ENCODE results near the gene MKNK1.

Gene MKNK1

DNA sequence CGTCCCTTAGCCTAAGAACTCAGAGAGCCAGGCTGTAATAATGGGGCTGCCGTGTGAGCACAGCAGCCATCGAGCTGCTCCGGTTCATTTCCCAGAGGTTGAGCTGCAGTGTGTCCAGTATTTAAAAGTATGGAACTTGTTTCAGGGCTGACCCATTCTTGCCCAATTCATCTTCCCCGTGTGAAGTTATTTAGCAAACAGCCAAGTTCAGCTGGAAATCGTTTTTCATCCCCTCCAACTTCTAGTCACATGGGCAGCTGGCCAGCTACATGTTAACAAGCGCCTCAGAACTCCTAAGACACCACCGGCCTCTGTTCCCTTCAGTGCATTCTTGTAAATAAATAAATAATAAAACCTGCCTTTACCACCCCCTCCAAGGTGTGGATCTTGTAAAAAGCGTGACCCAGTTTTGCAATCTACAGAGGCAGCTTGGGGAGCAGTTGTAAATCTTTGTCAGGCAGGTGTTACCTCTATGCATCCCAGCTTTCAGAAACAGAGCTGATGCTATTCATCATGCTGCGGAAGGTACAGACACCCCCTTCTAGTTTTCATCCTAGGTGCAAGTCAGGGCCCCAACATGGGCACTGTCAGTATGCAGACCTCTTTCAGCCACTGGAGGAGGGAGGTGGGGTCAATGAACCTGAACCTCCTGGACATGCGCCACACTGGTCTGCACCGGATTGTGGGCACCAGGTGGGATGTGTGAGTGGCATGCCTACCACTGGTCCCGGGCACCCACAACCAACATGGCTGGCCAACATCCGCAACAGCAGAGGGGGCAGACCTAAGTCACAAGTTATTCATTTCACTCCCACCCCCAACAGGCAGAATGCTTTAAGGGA, 34.0 kb downstream of the MKNK1 start:
- ATAC-seq (no peak), DNase-seq (no peak)
- H3K27ac Mint-ChIP-seq = no peak overlapping the region
- H3K9me3 Mint-ChIP-seq = no peaks in the 10 kb centered on the region
- no peak overlapping the region for H3K4me3 Mint-ChIP-seq
- H3K36me3 Mint-ChIP-seq (ENCODE audit: low read depth) = peaks cover 17% of the 10 kb centered on the region
- H3K27me3 Mint-ChIP-seq = no peaks in the 10 kb centered on the region
- no peaks in the 10 kb centered on the region for H3K4me1 Mint-ChIP-seq

DNA sequence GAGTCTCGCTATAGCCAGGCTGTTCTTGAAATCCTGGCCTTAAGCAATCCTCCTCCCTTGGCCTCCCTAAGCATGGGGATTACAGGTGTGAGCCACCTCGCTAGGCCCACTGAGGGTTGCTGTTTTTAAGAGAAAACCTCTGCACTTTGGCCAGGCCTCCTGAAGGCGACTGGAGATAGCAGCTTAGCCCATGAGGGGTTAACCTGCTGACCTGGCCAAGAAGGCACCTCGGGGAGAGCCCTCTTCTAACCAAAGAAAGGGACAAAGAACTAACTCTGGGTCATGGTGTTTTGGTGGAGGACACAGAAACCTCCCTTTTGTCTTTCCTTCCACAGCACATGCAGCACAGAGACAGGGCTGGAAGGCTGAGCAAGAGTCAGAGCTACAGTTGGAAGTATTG, 35.0 kb downstream of the MKNK1 start:
- Mint-ChIP-seq H3K27me3 (no peaks in the 10 kb centered on the region), H3K36me3 (ENCODE audit: low read depth) (peaks cover 17% of the 10 kb centered on the region)
- ATAC-seq = no peak

DNA sequence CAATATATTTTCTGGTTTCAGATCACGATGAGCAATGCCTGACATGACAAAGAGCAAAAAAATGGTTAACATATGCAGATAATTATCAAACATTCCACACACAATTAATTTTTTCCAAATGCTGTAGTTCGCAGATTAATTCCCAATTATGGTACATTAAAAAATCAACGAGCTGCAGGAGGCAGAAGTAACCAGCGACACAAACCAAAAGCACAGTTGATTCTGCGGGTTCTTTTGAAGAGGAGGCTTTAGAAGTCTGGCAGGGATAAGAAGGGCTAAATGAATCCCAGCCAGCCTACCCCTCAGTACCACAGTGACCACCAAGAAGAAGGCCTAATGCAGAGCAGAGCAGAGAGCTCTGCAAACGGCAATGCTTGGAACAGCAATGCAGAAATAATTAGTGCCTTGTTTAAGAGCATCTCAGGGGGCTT, 35.6 kb downstream of the MKNK1 start:
- Mint-ChIP-seq H3K36me3 (ENCODE audit: low read depth) (peaks cover 17% of the 10 kb centered on the region), H3K9me3 (no peaks in the 10 kb centered on the region), H3K4me1 (no peaks in the 10 kb centered on the region), H3K27ac (no peak overlapping the region), H3K4me3 (no peak overlapping the region), H3K27me3 (no peaks in the 10 kb centered on the region)
- DNase-seq (no peak), ATAC-seq (no peak)

More for the DNA sequence above, 35.0 kb downstream of the MKNK1 start:
- Mint-ChIP-seq H3K9me3 (no peaks in the 10 kb centered on the region), H3K4me1 (no peaks in the 10 kb centered on the region), H3K4me3 (no peak overlapping the region), H3K27ac (no peak overlapping the region)
- DNase-seq = no peak

DNA sequence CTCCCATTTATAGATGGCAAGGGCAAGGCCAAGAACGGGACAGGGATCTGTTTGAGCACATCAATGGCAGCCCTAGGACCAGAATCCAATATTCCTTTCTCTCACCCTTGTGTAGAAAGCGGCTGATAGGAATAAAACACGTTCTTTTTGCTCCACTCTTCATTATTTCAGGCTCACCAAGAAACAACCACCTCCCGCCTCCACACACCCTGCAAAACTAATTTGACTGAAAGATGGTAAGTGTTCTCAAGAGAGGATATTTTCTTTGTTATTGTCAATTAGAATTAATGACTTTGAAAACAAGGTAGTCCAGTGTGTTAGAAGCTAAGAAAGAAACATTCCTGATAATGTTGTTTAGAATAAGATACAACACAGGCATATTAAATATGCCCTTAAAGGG, 40.7 kb downstream of the MKNK1 start:
- no peak for DNase-seq
- Mint-ChIP-seq H3K4me1 (no peaks in the 10 kb centered on the region), H3K27me3 (no peaks in the 10 kb centered on the region), H3K36me3 (ENCODE audit: low read depth) (peaks cover 23% of the 10 kb centered on the region), H3K4me3 (no peak overlapping the region), H3K27ac (no peak overlapping the region), H3K9me3 (no peaks in the 10 kb centered on the region)
- ATAC-seq = no peak

DNA sequence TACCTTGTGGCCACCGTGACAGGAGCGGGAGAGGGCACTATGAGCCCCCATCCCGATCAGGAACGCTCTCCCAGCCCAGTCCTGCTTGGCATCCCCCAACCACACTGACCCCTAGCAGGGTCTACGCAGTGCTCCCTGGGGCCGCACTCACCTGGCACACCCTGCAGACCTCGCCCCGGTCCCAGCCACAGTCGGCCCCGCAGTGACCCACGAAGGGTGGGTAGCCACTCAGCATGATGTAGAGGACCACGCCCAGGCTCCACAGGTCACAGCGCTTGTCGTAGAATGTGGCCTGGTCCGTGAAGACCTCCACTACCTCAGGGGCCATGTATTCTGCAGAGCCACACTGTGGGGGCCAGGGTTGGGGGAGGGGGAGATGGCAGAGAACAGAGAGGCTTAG, 41.6 kb downstream of the MKNK1 start:
- no peaks in the 10 kb centered on the region for H3K9me3 Mint-ChIP-seq
- DNase-seq = no peak
- H3K36me3 Mint-ChIP-seq (ENCODE audit: low read depth) = peaks cover 18% of the 10 kb centered on the region
- H3K27ac Mint-ChIP-seq = no peak overlapping the region
- no peaks in the 10 kb centered on the region for H3K4me1 Mint-ChIP-seq
- H3K4me3 Mint-ChIP-seq = no peak overlapping the region
- ATAC-seq = no peak
- H3K27me3 Mint-ChIP-seq = no peaks in the 10 kb centered on the region

DNA sequence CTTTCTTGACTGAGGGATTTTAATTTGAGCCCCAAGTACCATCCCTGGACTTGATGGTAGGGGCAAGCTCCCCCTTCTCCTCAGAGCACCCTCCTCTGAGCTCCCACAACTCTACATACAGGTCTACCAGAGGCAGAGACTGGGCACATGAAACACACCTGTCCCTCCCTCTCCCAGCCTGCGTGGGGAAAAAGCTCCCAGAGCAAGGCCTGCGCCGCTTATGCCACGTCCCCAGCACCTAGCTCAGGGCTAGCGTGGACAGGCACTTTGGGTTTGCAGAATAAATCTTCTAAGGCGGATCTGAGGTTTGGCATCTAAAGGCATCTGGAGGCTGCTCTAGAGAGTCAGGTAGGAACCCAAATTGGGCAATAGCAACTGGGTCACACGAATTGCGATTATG, 45.1 kb downstream of the MKNK1 start:
- DNase-seq (no peak), ATAC-seq (no peak)
- Mint-ChIP-seq H3K27ac (no peak overlapping the region), H3K4me1 (no peaks in the 10 kb centered on the region), H3K27me3 (no peaks in the 10 kb centered on the region), H3K4me3 (no peak overlapping the region), H3K9me3 (no peaks in the 10 kb centered on the region), H3K36me3 (ENCODE audit: low read depth) (peaks cover 6% of the 10 kb centered on the region)

DNA sequence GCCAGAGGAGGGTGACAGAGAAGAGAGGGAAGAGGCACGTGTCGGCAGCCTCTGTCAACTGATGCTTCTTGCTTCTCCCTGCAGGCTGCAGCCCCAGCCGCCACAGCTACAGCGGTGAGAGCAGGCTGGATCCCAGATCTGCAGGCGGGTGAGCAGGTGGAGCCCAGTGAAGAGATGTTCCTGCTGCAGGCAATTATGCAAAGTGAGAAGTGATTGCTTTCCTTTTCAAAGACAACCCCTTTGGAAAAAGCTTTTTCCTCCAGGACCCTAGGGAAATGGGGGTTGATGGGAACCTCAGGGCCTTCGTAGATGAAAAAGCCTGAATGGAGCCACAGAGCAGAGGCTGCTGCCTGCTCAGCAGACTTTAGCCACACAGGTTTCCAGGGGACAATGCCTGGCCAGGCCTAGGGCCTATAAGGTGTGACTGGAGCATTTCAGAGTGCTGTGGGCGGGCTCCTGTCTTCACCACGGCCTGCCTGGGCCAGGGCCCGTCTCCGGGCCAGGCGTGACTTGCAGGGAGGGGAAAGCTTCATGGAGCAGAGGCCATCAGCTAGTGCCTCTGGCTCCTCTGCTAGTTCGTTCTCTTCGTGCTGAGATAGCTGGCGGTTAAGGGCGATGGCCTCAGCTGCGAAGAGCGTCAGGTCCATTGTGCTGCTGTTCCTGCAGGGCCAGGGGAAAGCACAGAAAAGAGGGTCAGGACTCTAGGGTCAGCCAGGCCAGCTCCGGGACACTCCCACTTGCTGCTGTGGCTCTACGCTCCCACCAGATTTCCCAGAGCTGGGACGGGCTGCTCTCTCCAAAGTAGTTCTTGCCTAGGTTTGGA, 45.7 kb downstream of the MKNK1 start:
- Mint-ChIP-seq H3K9me3 (no peaks in the 10 kb centered on the region), H3K4me3 (no peak overlapping the region), H3K4me1 (no peaks in the 10 kb centered on the region), H3K27me3 (no peaks in the 10 kb centered on the region), H3K36me3 (ENCODE audit: low read depth) (peaks cover 6% of the 10 kb centered on the region), H3K27ac (no peak overlapping the region)
- ATAC-seq (no peak), DNase-seq (no peak)

DNA sequence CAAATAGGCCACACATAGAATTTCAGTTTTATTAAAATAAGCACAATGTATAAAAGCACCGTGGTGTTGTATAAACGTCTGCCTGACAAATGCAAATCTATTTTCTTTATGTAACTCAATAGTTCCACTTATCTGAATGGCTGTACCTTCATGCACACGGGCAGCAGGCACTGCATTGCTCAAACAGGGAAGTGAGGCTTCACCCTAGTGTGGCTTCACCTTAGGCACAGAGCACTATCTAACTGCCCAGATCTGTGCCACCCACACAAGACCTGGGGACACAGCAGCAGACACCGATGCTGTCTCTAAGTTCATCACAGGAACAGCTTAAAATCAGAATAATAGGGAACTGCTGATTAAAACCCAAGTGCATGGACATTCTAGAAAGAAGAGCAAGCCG, 46.7 kb downstream of the MKNK1 start:
- no peak for DNase-seq
- H3K27me3 Mint-ChIP-seq = no peaks in the 10 kb centered on the region
- no peak for ATAC-seq
- H3K36me3 Mint-ChIP-seq (ENCODE audit: low read depth) = peaks cover 6% of the 10 kb centered on the region
- H3K9me3 Mint-ChIP-seq = no peaks in the 10 kb centered on the region
- no peaks in the 10 kb centered on the region for H3K4me1 Mint-ChIP-seq
- no peak overlapping the region for H3K27ac Mint-ChIP-seq
- no peak overlapping the region for H3K4me3 Mint-ChIP-seq

DNA sequence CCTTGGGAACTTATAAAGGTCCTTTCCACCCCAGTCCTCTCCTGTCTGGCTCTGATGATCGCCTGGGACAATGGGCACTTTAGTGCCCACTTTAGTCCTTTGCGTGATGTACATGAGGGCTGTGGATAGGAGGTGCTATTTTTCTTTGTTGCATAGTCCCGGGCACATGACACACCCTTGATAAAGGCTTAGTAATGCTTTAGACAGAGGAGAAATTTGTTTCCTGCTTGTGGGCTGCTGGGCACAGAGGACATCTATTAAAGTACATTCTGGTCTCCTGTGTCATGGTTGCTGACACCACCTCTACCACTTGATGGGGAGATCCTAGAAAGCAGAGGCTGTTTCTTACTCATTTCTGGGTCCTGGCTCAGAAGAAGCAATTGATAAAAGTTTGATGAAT, 47.2 kb downstream of the MKNK1 start:
- Mint-ChIP-seq H3K4me3 (no peak overlapping the region), H3K27me3 (no peaks in the 10 kb centered on the region), H3K4me1 (no peaks in the 10 kb centered on the region), H3K27ac (no peak overlapping the region), H3K36me3 (ENCODE audit: low read depth) (peaks cover 4% of the 10 kb centered on the region), H3K9me3 (no peaks in the 10 kb centered on the region)
- DNase-seq (no peak), ATAC-seq (no peak)

DNA sequence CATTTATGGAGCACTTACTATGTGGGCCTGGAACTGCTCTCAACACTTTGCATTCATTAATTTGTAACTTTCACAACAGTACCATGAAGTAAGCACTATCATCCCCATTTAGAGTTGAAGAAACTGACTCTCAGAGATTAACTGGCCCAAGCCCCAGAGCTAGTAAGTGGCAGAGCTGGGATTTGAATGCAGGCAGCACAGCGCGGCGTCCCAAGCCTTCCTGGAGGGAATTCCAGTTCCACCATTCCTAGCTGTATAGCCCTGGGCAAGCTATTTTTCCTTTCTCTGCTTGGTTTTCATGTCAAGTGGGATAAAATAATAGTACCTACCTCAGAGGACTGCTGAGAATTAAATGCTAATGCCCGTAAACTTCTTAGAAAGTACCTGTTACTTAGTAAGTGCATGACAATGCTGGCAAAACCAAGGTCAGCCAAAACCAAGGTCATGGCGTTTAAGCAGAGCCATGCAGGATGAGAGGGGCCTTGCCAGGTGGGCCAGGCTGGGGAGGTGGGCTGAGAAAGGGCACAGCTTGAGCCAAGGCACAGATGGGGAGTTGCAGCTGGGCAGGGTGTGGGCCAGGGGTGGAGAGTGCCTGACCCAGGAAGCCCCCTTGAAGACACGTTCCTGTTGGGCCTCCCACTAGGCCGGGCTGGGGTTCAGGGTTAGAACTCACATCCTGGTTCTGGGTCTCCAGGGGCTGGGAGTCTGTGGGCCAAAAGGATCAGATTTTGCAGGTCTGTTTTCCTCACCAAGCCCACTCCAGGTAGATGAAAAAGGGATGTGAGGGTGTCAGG, 48.0 kb downstream of the MKNK1 start:
- Mint-ChIP-seq H3K36me3 (ENCODE audit: low read depth) (no peaks in the 10 kb centered on the region), H3K27ac (no peak overlapping the region), H3K4me3 (no peak overlapping the region), H3K27me3 (no peaks in the 10 kb centered on the region), H3K9me3 (no peaks in the 10 kb centered on the region), H3K4me1 (no peaks in the 10 kb centered on the region)
- DNase-seq (no peak), ATAC-seq (no peak)

DNA sequence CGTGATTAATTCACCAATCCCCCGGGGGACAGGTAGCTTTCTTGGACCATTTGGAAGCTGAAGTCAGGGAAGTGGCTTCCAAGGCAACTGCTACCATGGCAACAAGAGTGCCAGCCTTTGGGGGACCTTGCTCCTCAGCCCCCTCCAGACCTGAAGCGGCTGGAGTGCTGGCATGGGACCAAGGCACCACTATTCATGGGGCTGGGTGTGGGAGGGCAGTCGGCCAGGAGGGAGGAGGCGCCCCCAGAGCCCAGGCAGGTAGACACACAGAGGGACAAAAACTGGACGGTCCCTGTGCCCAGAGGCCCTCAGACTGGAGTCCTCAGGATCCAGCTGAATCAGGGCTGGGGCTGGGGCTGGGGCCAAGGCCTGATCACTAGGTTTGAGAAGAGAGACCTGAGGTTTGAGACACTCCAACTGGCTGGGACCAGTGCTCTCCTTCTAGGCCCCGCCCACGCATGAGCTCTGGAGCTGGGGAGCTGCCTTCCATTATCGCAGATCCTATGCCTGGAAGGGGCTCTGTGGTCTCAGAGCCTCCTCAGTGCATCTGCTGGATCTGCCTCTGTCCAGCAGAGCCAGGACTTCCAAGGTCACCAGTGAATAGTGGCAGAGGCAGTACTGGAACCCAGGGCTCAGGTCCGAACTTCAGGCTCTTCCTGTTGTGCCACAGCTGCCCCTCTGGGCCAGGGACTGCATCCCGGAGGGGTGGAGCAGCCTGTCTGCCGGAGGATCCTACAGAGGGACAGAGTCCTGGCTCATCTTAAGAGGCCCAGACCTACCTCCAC, 49.3 kb downstream of the MKNK1 start:
- Mint-ChIP-seq H3K27me3 (peaks cover 2% of the 10 kb centered on the region), H3K27ac (no peak overlapping the region)

DNA sequence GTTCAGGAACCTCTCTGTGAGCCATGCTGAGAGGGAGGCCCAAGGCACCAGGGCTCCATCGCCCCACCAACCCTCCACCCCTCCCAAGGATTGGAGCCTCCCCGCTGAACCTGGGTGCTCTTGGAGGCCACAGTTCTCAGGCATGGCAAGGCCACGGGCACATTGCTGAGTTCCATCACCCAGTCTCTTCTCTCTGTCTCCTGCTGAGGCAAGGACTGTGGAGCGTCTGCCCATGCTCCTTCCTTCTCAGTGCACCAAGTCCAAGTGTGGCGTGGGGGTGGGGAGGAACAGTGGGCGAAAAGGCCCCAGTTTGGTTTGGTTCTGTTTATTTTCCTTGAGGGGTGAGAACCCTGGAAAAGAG, 49.9 kb downstream of the MKNK1 start:
- Mint-ChIP-seq H3K9me3 (no peaks in the 10 kb centered on the region), H3K27ac (no peak overlapping the region), H3K4me1 (peaks cover 8% of the 10 kb centered on the region), H3K4me3 (no peak overlapping the region), H3K36me3 (ENCODE audit: low read depth) (no peaks in the 10 kb centered on the region), H3K27me3 (peaks cover 3% of the 10 kb centered on the region)
- ATAC-seq = no peak
- DNase-seq = no peak

More for the DNA sequence above, 49.3 kb downstream of the MKNK1 start:
- no peaks in the 10 kb centered on the region for H3K9me3 Mint-ChIP-seq
- H3K36me3 Mint-ChIP-seq (ENCODE audit: low read depth) = no peaks in the 10 kb centered on the region
- DNase-seq = no peak
- H3K4me3 Mint-ChIP-seq = no peak overlapping the region
- peaks cover 2% of the 10 kb centered on the region for H3K4me1 Mint-ChIP-seq
- ATAC-seq = no peak

DNA sequence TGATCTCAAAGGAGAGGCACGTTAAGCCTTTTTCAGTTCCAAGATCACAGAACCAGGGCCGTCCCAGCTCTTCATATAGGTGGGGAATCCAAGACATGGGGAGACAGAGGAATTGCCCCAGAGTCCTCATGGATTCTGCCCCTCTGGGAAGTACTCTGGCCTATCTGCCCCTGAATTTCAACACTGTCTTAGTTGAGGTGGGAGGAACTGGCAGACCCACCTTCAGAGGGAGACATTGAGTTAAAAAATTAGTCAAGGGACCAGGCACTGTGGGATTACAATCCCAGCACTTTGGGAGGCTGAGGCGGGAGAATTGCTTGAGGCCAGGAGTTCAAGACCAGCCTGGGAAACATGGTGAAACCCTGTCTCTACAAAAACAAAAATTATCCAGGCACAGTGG, 50.6 kb downstream of the MKNK1 start:
- DNase-seq (no peak), ATAC-seq (no peak)
- H3K4me1 Mint-ChIP-seq = peaks cover 10% of the 10 kb centered on the region
- peaks cover 3% of the 10 kb centered on the region for H3K27me3 Mint-ChIP-seq
- H3K9me3 Mint-ChIP-seq = no peaks in the 10 kb centered on the region
- H3K27ac Mint-ChIP-seq = no peak overlapping the region
- no peak overlapping the region for H3K4me3 Mint-ChIP-seq
- no peaks in the 10 kb centered on the region for H3K36me3 Mint-ChIP-seq (ENCODE audit: low read depth)

All from activated naive CD8-positive, alpha-beta T cell treated with anti-CD3 and anti-CD28 coated beads, Interleukin-2, amount 50 U/mL, for 24 hours (primary cell).